HG03558 (cell line): Measurements from ENCODE around the gene PTRHD1.

Experiments
- ATAC-seq: cut with Tn5 transposase; IDR thresholded peaks from one replicate; pipeline ENCODE4 v1.9.1; 2021; ENCODE audit warnings: moderate number of reproducible peaks; ENCODE audit not compliant: unreplicated experiment; ENCODE audit errors: extremely low read depth

PTRHD1 gene

DNA sequence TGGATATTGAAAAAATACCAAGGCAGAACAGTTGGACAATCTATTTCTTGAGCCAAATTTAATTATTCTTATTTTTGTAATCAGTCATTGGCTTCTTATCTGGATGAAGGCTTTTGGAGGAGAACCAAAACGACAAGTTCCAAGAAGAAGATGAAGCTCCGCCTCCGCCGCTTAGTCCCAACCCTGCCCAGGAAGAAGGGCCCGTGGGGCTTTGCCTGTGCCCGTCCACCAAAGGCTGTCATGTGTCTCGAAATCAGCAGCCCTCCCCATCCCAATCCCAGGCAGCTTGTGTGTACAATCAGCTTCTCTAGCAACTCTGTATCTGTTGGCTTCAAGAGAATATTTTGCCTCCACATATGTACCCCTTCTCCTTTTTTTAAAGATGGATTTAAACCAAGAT, 24.6 kb downstream of the PTRHD1 start:
- no peak for ATAC-seq

DNA sequence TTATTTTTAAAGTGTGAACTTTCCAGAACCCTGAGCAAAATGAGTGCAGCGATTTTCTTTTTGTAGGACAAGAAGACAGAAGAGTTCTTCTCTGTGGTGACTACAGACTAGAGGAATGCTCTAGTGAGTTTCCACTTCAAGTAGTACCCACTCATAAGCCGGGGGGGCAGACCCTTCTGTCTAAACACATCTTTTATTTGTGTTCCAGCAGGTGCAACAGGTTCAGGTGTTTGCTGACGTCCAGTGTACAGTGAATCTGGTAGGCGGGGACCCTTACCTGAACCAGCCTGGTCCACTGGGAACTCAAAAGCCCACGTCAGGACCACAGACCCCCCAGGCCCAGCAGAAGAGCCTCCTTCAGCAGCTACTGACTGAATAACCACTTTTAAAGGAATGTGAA, 25.2 kb downstream of the PTRHD1 start:
- ATAC-seq = no peak

DNA sequence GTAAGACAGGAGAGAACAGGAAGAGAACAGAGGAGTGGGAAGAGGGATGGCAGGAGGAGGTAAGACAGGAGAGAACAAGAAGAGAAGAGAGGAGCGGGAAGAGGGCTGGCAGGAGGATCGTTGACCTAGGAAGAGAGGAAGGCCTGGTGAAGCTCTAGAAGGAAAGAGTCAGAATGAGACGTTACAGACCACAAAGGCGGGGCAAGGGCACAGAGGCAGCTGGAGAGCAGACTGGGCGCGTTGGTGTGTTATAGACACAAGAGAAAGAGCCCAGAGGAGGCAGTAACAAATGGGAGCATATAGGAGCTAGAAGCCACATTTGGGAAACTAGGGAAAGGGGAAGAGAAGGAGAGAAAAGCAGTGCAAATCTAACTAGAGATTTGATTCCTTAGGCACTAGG, 26.6 kb downstream of the PTRHD1 start:
- no peak for ATAC-seq

DNA sequence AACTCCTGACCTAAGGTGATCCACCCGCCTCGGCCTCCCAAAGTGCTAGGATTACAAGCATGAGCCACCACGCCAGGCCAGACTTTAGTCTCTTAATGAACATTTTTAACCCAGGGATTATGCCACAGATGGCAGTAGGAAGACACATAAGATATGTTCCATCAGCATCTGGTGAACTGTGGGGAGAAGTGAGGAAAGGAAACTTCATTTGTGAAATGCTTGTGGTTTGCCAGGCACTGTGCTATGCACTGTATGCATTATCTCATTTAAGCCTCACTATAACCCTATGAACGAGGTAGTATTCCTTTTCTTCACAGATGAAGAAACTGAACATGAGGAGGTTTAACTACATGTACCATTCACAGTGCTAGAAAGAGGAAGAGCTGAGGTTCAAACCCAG, 29.3 kb downstream of the PTRHD1 start:
- ATAC-seq = no peak

DNA sequence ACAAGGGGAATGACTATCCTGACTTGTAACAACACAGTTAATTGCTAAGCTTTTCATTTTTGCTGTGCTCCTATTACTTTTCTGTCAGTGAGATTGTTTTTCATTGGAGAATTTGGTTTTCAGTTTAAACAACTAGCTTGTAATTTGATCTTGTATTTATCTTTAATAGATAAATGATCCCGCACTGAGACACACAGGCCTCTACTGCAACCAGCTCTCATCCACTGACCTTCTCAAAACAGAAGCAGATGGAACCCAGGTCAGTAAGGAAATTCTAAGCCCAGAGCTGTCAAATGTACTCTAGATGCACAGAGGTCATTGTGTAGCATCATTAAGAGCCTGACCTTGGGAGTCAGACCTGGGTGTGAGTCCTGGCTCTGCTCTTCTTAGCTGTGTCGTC, 30.7 kb downstream of the PTRHD1 start:
- no peak for ATAC-seq

DNA sequence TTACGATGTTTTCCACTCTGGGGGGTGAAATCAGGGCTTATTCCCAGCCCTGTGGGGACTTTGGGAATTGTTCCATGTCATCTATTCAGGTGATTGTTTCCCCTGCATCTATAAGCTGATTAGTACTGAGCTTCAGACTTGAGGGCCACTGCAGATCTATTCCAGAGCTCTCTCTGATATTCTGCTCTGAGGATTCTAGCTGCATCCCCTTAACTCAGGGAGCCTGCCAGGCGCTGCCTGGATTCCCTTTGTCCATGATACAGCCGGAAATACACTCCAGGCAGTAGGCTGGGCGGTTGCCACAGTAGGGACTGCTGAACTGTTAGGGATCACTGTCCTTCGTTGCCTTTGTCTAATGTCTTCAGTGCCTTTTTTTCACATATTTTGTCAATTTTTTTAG, 31.3 kb downstream of the PTRHD1 start:
- ATAC-seq = no peak

DNA sequence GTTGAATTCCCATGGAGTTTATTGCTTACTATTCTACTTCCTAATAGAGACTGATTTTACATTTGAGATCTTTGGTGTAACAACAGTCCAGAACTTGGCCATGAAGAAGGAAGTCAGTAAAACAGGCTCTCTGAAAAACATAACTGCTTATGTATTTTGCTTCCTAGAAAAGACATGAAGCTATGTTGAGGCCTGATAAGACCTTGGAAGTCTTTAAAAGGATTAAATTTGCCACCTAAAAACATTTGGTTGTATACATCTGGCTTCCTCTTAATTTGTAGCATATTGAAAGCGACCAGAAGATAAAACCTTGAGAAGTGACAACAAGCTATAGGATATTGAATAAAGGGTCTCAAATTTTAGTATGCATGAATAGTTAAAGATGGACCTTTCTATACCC, 36.4 kb downstream of the PTRHD1 start:
- ATAC-seq = no peak

DNA sequence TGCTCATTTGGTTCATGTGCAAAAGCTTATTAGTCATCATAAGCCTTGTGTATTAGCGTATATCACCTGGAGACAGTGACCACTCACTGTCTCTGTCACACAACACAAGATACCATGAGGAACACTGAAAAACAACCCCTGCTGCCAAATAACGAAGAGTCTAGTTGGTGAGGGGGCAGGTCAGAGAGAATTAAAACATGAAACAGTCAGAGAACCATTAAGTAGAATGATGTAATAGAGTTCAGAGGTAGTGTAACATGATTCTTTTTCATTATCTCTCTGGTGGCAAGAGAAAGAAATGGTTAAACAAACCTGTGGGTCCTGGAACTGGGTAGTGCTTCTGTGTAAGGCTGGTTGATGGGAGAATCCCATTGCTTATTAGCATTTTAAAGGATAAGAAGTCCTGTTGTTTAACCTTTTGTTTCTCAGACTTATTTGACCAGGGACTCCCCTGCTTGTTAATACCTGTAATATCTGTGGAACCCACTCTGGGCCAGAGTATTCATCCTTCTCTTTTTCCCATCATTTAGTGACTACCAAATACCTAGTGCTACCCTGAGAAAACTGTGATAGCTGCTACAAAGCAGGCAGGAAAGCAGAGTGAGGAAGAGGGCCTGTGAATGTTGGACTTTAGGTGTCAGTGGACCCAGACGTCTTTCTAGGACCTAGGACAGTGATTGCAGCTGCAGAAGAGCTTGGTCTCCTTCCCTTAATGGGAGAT, 38.0 kb downstream of the PTRHD1 start:
- no peak for ATAC-seq

DNA sequence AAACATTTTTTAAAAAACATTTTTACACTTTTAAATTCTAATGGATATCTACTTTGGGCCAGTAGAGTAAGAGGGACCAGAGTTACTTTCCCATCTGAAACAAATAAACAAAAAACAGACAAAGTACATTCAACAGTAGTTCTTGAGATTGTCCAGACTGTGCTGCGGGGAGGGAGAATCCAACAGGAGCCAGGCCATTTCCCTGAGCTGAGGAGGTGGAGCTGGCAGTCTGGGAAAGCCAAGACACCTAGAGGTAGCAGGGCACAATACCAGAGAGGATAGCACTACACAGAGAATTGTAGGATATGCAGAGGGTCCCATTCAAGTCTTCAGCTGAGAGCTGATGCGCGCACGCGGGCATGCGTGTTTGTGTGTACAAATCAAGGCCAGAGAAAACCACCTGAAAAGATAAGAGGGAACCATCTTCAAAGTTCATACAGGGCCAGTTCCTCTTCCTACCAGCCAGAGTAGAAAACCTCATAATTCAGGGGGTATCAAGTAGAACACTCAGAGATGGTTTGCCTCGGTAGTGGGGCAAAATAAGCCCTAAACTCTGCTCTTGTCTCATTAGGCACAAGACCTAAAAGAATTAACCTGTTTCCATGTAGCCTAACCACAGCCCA, 44.0 kb downstream of the PTRHD1 start:
- ATAC-seq = no peak

DNA sequence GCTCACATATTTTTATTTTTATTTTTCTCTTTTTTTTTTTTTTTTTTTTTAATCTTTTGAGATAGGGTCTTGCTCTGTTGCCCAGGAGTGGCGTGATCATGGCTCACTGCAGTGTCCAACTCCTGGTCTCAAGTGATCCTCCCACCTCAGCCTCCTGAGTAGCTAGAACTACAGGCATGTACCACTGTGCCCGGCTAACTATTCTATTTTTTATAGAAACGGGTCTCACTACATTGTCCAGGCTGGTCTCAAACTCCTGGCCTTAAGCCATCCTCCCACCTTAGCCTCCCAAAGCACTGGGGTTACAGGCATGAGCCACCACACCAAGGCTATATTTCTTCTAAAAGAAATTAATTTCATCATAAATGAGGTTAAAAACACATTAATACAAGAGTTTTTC, 45.9 kb downstream of the PTRHD1 start:
- ATAC-seq = no peak

DNA sequence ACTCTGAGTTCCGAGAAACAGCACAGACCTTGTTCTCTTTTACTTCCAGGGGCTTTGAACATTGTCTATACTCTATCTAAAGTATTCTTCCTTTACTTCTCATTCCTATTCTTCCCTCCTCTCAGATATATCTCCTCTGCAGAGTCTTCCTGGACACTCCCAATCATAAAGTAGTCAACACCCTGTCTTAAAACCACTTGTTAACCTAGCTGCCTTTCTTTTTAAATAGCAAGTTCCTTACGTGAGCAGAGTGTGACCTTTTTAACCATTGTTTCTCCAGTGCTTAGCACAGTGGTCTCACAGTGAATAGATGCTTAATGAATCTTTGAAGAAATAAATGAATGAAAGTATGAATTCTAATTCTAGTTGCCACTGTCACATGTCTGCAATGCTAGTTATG, 47.4 kb downstream of the PTRHD1 start:
- ATAC-seq = no peak

DNA sequence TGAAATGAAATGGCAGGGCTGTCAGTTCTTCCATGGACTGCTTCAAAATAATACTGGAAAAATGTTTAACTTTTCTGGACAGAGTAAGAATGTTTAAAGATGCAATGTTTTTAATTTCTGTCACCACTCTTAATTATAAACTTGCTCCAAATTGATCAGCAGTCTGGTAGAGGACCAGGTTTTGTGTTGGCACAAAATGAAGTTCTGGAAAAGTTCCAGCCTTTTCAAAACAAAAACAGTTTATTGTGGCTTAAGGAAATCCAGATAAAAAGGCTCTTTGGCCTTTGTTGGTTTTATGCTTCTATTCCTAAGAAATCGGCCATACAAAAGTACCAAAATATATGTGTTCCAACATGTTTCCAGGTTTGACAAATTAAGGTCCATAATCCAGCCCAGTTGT, 48.8 kb downstream of the PTRHD1 start:
- ATAC-seq = no peak

DNA sequence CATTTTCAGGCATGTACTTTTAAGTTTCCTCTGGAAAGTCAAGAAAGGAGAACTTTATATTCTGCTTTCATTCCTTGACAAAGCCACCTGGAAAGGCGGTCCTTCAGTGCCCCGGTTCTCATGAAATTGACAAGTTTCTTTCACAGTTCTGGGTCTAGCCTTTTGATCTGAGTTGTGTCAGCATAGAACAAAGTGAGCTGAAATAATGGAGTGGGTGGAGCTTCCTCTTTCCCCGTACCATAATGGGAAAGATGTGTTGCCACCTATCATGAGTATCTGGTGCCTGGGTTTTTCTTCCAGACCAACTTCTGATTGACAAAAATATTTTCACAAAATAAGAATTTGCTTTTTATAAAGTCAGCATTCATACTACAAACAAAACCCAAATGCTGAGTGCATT, 49.3 kb downstream of the PTRHD1 start:
- ATAC-seq = no peak

DNA sequence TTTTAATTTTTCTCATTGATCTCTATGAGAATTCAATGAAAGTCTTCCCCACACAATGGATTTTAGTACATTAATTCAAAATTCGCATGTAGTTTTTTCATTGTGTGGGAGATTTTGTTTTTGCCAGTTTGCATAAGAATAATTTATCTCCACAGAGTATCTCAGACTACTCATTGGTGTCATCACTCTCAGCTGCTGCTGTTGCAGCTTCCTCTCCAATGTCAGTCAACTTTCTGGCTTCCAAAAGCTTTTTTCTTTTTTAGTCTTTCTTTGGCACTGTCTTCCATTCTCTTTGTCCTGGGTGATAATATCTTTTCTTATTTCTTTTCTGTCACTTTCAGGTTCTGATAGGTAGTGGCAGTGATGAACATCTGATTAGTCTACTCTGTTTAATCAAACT, 50.5 kb downstream of the PTRHD1 start:
- no peak for ATAC-seq

DNA sequence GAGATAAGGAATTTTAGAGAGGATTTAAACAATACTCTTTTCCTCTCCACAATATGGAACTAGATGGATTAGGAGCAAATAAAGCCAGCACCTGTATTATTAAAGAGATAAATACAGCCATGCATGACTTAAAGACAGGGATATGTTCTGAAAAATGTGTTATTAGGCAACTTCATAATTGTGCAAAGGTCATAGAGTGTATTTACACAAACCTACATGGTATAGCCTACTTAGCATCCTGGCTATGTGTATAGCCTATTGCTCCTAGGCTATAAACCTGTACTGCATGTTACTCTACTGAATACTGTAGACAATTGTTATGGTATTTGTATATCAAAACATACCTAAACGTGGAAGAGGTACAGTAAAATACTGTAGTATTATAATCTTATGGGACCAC, 53.0 kb downstream of the PTRHD1 start:
- ATAC-seq = no peak
